SH-SY5Y (cell line): ENCODE data around the gene BOD1L1.

ENCODE experiments used
- GATA2 ChIP-seq: IDR thresholded peaks from 2 replicates; pipeline ENCODE4 v1.6.1; 2011; ENCODE audit warnings: mild to moderate bottlenecking, low read depth, low read length
- GATA3 ChIP-seq: IDR thresholded peaks from 2 replicates; pipeline ENCODE4 v1.6.1; 2011; ENCODE audit warnings: low read depth, mild to moderate bottlenecking, low read length, moderate library complexity

The BOD1L1 gene

GRCh38 chr4:13601048-13601447 is 26.5 kb downstream of the BOD1L1 start:
- TF ChIP-seq GATA2, result no peak
- no peak for TF ChIP-seq GATA3

GRCh38 chr4:13599159-13599558 is 28.4 kb downstream of the BOD1L1 start:
- TF ChIP-seq GATA2 (no peak), GATA3 (no peak)

GRCh38 chr4:13597604-13598003 is 29.9 kb downstream of the BOD1L1 start:
- no peak for TF ChIP-seq GATA2

GRCh38 chr4:13597141-13597540 is 30.4 kb downstream of the BOD1L1 start:
- TF ChIP-seq GATA2 (no peak), GATA3 (no peak)

- TF ChIP-seq GATA2, result no peak
- no peak for TF ChIP-seq GATA3
Observed at GRCh38 chr4:13592220-13592619, 35.3 kb downstream of the BOD1L1 start.

GRCh38 chr4:13590766-13591165 is 36.8 kb downstream of the BOD1L1 start:
- no peak for TF ChIP-seq GATA3
- no peak for TF ChIP-seq GATA2

GRCh38 chr4:13588954-13589353 is 38.6 kb downstream of the BOD1L1 start:
- TF ChIP-seq GATA3, result no peak
- no peak for TF ChIP-seq GATA2

- TF ChIP-seq GATA3, result no peak
- TF ChIP-seq GATA2, result no peak
Observed at GRCh38 chr4:13584481-13584880, 43.0 kb downstream of the BOD1L1 start.

- TF ChIP-seq GATA3, result no peak
- TF ChIP-seq GATA2, result no peak
Observed at GRCh38 chr4:13580036-13580435, 47.5 kb downstream of the BOD1L1 start.

- no peak for TF ChIP-seq GATA3
- TF ChIP-seq GATA2, result no peak
Observed at GRCh38 chr4:13577660-13578059, 49.9 kb downstream of the BOD1L1 start.

GRCh38 chr4:13570916-13571315 is 56.6 kb downstream of the BOD1L1 start:
- TF ChIP-seq GATA3 (no peak), GATA2 (no peak)

GRCh38 chr4:13567125-13567524 is 60.4 kb downstream of the BOD1L1 start:
- TF ChIP-seq GATA3 (no peak), GATA2 (no peak)

GRCh38 chr4:13562876-13563275 is 64.6 kb downstream of the BOD1L1 start:
- no peak for TF ChIP-seq GATA3
- TF ChIP-seq GATA2, result no peak

GRCh38 chr4:13561673-13562072 is 65.9 kb downstream of the BOD1L1 start:
- TF ChIP-seq GATA3 (no peak), GATA2 (no peak)

GRCh38 chr4:13559413-13559812 is 68.1 kb downstream of the BOD1L1 start:
- TF ChIP-seq GATA3 (no peak), GATA2 (no peak)

GRCh38 chr4:13558881-13559280 is 68.6 kb downstream of the BOD1L1 start:
- no peak for TF ChIP-seq GATA2
- no peak for TF ChIP-seq GATA3
